Activated T-helper 2 cell treated with anti-CD3 and anti-CD28 coated beads, Interferon-gamma antibody, Interleukin-2, Interleukin-4, amounts not matched to agents 10 μg/mL and 5 μg/mL and 100 μg/mL, durations not matched to agents 14 hours and 24 hours and 36 hours (primary cell): ENCODE data around the gene SACM1L. TPM values are rescaled to one million over a fixed set of nuclear protein-coding genes. Genes with fewer than 3 reads are reported as not detected.

ENCODE experiments used
- DNase-seq: peaks from one replicate; pipeline ENCODE4 v3.0.0; 2021; ENCODE audit warnings: low spot score
- H3K27ac Mint-ChIP-seq: one replicate; pipeline ENCODE4 v1.8.0; 2021; ENCODE audit warnings: mixed read lengths
- H3K27me3 Mint-ChIP-seq: one replicate; pipeline ENCODE4 v1.8.0; 2021; ENCODE audit warnings: low read depth, mixed read lengths
- H3K36me3 Mint-ChIP-seq: one replicate; pipeline ENCODE4 v1.8.0; 2021; ENCODE audit warnings: low read depth, mixed read lengths
- H3K4me1 Mint-ChIP-seq: one replicate; pipeline ENCODE4 v1.8.0; 2021; ENCODE audit warnings: low read depth, mixed read lengths
- H3K4me3 Mint-ChIP-seq: one replicate; pipeline ENCODE4 v1.8.0; 2021; ENCODE audit warnings: low read depth, mild to moderate bottlenecking, moderate library complexity, mixed read lengths
- H3K9me3 Mint-ChIP-seq: one replicate; pipeline ENCODE4 v1.8.0; 2021; ENCODE audit warnings: mixed read lengths
- intact Hi-C: fragments of 100-400 bp; cut with micrococcal nuclease; formaldehyde crosslinking; loops from one replicate; pipeline ENCODE4 v1.15.1; 2023
- total RNA-seq: library from RNA; stranded (reverse); gene quantifications from 2 replicates; pipeline ENCODE4 v1.2.3, GENCODE V29; 2022

The SACM1L gene
- total RNA-seq, 1 donor from 2014 or later, result 105 TPM

DNA sequence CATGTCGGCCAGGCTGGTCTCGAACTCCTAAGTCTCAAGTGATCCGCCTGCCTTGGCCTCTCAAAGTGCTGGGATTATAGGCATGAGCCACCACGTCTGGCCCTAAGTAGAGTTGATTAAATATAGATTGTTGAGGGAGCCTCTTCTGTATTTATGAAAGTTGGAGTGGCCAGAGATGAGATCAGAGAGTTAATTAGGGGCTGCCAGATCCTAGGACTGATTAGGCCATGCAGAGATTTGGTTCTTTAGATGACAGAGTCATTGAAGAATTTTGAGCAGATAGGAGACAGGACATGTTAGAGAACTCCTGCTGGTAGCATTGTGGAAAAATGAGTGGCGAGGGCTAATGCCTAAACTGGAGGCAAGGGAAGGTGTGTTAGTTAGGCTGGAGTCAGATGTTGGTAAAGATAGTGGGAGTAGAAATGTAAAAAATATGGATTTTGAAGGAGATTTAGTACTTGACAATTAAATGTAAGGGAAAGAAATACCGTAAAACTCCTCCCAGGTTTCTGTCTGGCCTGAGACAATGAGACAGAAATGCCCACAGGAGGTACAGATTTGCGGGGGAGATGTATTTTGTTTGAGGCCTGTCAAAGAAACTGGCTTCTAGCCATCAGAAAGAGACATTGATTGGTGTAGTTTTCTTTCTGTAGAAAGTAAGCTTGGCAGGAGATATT lies 23.4 kb downstream of the SACM1L start:
- H3K4me3 Mint-ChIP-seq, result no peak overlapping the region
- peaks cover 66% of the 10 kb centered on the region for H3K36me3 Mint-ChIP-seq
- H3K27ac Mint-ChIP-seq, result peak overlapping the region; percentile 5
- H3K9me3 Mint-ChIP-seq, result no peaks in the 10 kb centered on the region
- H3K27me3 Mint-ChIP-seq, result no peaks in the 10 kb centered on the region
- peaks cover 26% of the 10 kb centered on the region for H3K4me1 Mint-ChIP-seq
- intact Hi-C loops, result no loop called here
- DNase-seq, result no peak

DNA sequence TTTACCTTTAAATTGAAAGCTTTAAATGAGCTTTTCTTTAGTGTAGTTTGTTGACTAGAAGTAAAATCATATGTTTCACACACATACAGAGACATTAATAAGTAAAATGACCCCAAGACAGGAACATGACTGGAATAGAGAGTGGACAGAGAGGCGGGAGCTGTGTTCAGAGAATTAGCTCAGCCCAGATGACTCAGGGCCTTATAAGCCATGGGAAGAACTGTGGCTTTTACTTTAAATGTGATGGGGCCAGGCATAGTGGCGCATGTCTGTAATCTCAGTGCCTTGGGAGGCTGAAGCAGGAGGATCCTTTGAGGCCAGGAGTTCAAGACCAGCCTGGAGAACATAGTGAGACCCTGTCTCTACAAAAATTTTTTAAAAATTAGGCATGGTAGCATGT lies 26.7 kb downstream of the SACM1L start:
- no peak overlapping the region for H3K4me3 Mint-ChIP-seq
- H3K27me3 Mint-ChIP-seq, result no peaks in the 10 kb centered on the region
- H3K27ac Mint-ChIP-seq, result peak overlapping the region; percentile 50
- H3K9me3 Mint-ChIP-seq, result no peaks in the 10 kb centered on the region
- peaks cover 27% of the 10 kb centered on the region for H3K4me1 Mint-ChIP-seq
- H3K36me3 Mint-ChIP-seq, result peaks cover 68% of the 10 kb centered on the region
- no peak for DNase-seq
- intact Hi-C loops, result no loop called here

DNA sequence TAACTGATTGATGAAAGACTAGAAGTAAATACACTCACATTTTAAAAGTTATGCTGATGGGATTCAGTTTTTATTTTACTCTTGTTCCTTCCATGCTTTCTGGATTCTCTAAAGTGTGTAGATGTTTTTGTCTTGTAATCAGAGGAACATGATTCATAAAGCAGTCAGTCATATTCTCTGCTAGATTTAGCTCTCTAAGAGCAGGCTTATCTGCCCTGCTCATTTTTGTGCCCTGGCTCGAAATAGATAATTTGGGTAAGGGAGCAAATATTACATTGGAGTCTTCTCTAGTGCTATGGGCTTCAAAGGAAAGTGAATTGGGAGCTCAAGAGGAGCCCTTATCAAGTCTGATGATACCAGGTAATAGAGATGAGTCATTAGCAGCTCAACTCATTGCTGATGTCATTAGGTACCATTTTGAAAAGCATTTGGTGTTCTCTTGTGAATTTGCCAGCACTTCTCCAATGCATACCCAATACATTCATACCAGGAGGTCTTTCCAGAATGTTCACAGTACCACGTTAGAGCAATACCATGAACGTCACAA lies 27.7 kb downstream of the SACM1L start:
- peaks cover 61% of the 10 kb centered on the region for H3K36me3 Mint-ChIP-seq
- no peak for DNase-seq
- no peaks in the 10 kb centered on the region for H3K27me3 Mint-ChIP-seq
- no peaks in the 10 kb centered on the region for H3K9me3 Mint-ChIP-seq
- intact Hi-C loops, result no loop called here
- peak overlapping the region; percentile 61 for H3K27ac Mint-ChIP-seq
- H3K4me3 Mint-ChIP-seq, result no peak overlapping the region
- peaks cover 25% of the 10 kb centered on the region for H3K4me1 Mint-ChIP-seq

DNA sequence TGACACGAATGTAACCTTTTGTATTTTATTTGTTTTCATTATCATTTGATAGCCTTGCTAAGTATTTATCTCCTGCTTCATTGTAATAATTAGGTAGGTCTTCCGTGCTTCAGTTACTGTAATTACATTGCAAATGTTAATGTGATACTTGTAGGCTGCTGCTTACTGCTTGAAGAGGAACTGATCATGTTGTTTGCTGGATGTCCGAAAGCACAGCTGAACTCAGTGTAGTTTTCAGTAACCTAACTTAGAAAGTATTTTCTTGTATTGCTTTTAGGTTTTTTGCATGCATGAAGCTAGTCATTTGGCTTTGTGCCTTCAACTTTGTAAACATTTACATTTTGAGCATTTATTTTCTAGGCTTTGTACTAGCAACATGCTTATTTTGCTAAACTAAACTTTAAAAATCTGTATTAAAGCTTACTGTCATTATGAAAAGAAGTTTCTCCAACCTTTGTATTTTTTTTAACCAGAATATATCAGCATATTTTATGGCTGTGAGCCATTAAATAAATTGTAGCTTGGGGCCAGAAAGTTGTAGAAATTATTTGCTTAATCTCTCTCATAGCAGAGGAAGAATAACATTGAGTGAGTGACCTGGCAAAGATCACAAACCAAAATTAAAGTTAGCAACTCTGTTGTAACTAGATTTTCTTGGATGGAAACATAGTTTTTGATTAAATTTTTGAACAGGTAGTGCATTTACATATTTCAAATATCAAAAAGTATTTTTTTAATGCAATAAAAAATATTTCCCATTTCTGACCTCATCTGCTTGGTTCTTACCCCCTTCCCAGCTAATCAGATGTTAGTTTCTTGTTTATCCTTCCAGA lies 30.7 kb downstream of the SACM1L start:
- intact Hi-C loops, result no loop called here
- no peaks in the 10 kb centered on the region for H3K9me3 Mint-ChIP-seq
- H3K36me3 Mint-ChIP-seq, result peaks cover 73% of the 10 kb centered on the region
- H3K27me3 Mint-ChIP-seq, result no peaks in the 10 kb centered on the region
- H3K27ac Mint-ChIP-seq, result no peak overlapping the region
- H3K4me3 Mint-ChIP-seq, result no peak overlapping the region
- H3K4me1 Mint-ChIP-seq, result peaks cover 16% of the 10 kb centered on the region
- no peak for DNase-seq

DNA sequence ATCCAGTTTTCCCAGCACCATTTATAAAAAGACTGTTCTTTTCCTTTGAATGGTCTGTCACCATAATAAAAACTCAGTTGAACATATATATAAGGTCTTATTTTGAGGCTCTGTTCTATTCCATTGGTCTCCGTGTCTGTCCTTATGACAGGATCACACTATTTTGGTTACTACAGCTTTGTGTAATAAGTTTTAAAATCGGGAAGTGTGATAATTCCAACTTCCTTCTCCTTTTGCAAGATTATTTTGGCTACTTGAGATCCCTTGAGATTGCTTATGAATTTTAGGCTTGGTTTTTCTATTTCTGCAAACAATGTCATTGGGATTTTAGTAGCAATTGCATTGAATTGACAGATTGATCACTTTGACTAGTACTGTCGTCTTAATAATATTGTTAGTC lies 35.7 kb downstream of the SACM1L start:
- Mint-ChIP-seq H3K36me3 (peaks cover 75% of the 10 kb centered on the region), H3K4me3 (no peak overlapping the region), H3K9me3 (no peaks in the 10 kb centered on the region), H3K27ac (no peak overlapping the region), H3K27me3 (no peaks in the 10 kb centered on the region), H3K4me1 (peaks cover 17% of the 10 kb centered on the region)
- no peak for DNase-seq
- intact Hi-C loops, result no loop called here

DNA sequence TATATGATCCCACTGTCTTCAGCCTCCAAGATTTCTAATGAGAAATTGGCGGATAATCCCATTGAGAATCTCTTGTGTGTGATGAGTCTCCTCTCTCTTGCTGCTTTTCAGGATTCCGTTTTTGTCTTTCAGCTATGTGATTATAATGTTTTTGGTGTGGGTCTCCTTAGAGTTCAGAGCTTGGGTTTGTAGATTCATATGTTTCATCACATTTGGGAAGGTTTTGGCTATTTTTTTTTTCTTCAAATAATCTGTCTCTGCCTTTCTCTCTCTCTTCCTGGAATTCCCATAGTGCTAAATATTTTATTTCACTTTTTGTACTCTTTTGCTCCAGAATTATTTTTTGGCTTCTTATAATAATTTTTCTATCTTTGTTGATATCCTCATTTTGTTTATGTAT lies 40.4 kb downstream of the SACM1L start:
- H3K27ac Mint-ChIP-seq, result no peak overlapping the region
- intact Hi-C loops, result no loop called here
- no peaks in the 10 kb centered on the region for H3K27me3 Mint-ChIP-seq
- no peaks in the 10 kb centered on the region for H3K9me3 Mint-ChIP-seq
- H3K4me3 Mint-ChIP-seq, result no peak overlapping the region
- no peak for DNase-seq
- peaks cover 77% of the 10 kb centered on the region for H3K36me3 Mint-ChIP-seq
- peaks cover 18% of the 10 kb centered on the region for H3K4me1 Mint-ChIP-seq

DNA sequence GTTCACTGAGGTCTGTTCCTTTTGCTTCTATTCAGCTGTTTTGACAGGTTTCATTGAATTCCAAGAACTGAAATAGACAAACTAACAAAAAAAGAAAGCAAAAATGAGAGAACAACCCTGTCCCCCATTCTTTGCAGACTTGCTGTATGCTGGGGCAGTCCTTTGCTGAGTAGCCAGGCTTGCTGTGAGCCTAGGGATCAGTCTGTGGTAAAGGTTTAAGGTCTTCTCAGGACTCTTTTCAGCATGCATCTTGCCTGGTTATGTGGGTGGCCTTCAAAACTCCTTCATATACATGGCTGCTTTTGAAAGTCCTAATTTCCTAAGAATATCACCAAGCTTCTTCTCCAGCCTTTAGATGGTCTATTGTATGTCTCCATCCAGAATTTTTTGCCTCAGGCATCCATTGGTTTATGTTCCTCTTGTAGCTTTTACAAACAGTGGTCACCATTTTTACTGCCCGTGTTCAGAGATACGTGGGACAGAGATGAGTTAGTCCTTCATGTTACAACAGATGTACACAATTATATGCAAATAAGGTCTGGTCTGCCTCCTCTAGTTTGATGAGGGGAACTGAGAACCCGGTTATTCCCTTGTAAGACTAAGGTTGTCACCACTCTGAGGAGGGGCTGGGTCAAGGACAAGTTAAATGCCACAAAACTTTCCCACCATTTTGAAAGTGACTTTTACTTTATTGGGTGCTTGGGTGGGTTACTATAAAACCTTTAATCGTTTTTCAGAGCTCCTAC lies 41.4 kb downstream of the SACM1L start:
- Mint-ChIP-seq H3K4me1 (peaks cover 18% of the 10 kb centered on the region), H3K27me3 (no peaks in the 10 kb centered on the region), H3K4me3 (no peak overlapping the region), H3K9me3 (no peaks in the 10 kb centered on the region), H3K36me3 (peaks cover 78% of the 10 kb centered on the region), H3K27ac (no peak overlapping the region)
- intact Hi-C loops, result no loop called here
- no peak for DNase-seq

DNA sequence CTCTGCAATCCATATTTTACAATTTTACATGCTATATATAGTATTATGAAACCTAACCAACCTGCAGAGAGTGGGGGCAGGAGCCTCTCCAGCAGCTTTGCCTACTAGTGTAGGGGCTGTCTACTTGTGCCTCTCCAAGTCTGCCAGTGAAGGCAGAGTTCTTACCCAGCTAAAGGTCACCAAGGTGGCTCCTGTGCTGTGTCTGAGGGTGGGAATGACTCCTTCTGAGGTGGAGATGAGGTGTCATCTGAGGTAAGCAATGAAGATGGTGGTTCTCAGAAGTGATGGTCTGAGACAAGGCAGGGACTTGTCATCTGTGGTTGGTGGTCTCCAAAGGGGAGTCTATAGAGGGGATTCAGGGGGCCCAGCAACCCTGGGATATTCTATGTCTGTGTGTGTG lies 47.5 kb downstream of the SACM1L start:
- H3K9me3 Mint-ChIP-seq, result no peaks in the 10 kb centered on the region
- DNase-seq, result no peak
- peak overlapping the region; percentile 13 for H3K27ac Mint-ChIP-seq
- no peaks in the 10 kb centered on the region for H3K27me3 Mint-ChIP-seq
- intact Hi-C loops, result no loop called here
- H3K4me3 Mint-ChIP-seq, result no peak overlapping the region
- H3K4me1 Mint-ChIP-seq, result peaks cover 23% of the 10 kb centered on the region
- peaks cover 85% of the 10 kb centered on the region for H3K36me3 Mint-ChIP-seq

DNA sequence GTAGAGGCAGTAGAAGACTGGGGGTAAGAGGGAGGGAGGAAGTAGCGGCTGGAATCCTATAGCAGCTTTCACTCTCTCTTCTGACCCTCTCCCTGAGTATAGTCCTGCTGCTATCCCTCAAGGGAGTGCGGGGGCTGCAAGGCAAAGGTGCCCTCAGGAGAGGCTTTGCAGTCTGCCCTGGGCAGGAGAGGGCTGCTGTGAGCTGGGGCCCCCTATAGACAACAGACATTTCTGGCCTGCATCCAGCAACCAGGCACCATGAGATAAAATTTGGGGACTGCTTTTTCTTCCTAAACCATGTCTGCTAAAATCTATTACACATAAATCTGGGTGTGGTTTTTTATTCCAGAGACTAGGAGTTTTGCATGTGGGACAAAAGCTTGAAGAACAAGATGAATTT lies 48.0 kb downstream of the SACM1L start:
- Mint-ChIP-seq H3K27ac (no peak overlapping the region), H3K4me3 (no peak overlapping the region)

DNA sequence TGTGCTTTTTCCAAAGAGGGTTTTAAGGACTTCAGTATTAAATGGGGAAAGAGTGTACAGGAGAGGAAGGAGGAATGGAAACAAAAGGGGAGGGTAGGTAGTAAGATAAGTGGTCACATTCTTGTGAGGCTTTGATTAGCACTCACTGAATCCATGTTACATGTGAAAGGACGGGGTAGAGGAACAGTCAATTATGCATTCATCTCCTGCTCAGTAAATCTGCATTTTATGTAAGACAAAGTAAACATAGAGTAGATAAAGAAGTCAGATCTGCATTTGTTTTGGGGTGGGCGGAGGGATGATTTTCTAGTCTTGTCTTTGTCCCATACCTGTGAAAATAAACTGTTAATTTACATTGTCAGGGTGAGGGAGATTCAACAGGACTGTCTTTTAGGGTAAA lies 50.8 kb downstream of the SACM1L start:
- intact Hi-C loops, result no loop called here
- Mint-ChIP-seq H3K27ac (no peak overlapping the region), H3K4me3 (no peak overlapping the region), H3K27me3 (no peaks in the 10 kb centered on the region), H3K36me3 (peaks cover 80% of the 10 kb centered on the region), H3K4me1 (peaks cover 31% of the 10 kb centered on the region), H3K9me3 (no peaks in the 10 kb centered on the region)
- no peak for DNase-seq

More for the DNA sequence above, 48.0 kb downstream of the SACM1L start:
- Mint-ChIP-seq H3K27me3 (no peaks in the 10 kb centered on the region), H3K36me3 (peaks cover 87% of the 10 kb centered on the region), H3K4me1 (peaks cover 28% of the 10 kb centered on the region), H3K9me3 (no peaks in the 10 kb centered on the region)
- no peak for DNase-seq
- intact Hi-C loops, result no loop called here

DNA sequence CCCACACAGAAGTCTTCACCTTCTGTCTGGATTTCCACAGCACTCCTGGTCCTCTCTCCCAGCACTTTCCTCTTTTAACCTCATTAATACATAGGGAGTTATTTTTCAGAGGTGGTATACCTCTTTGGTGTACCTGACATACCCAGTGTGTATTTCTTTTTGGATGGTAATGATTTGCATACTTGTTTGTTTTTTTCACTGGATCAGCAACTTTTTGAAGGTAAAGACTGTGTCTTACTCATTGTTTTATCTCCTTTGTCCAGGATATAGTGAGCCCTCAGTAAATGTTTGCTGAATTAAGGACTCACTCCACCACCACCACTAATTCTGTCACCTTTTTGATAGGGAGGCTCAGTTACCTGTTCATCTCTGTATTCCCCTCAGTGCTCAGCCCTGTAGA lies 52.1 kb downstream of the SACM1L start:
- H3K9me3 Mint-ChIP-seq, result no peaks in the 10 kb centered on the region
- H3K4me3 Mint-ChIP-seq, result no peak overlapping the region
- no peaks in the 10 kb centered on the region for H3K27me3 Mint-ChIP-seq
- H3K36me3 Mint-ChIP-seq, result peaks cover 77% of the 10 kb centered on the region
- H3K27ac Mint-ChIP-seq, result no peak overlapping the region
- intact Hi-C loops, result no loop called here
- H3K4me1 Mint-ChIP-seq, result peaks cover 28% of the 10 kb centered on the region
- no peak for DNase-seq

DNA sequence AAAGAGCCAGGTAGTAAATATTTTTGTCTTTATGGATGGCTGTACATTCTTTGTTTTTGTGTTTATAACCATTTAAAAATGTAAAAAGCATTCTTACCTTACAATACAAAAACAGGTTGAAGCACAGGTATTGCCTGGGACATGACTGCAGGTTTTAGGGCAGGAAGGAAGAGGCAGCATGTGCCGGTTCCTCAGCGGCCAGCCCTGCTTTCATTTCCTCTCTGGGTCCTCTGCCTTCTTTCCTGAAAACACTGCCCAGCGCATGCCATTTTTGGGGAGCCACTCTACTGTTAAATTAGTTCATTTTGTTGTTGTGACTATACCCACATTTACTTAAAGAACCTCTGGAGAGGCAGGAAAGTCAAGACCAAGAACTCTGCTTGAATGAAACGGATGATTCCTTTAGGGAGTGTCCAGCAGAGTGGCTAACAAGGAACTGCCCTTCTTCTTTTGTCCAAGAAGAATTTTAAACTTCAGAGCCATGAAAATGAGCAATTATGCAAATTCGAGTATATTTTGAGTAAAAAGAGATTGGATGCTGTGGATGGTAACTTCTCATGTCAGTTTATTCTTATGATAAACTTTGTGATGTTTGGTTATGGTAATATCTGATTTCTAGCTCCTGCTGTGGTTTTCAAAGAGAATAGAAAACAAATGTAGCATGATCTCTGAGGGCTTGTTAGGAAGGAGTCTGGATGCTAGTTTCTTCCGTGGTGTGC lies 52.7 kb downstream of the SACM1L start:
- peaks cover 71% of the 10 kb centered on the region for H3K36me3 Mint-ChIP-seq

More for the DNA sequence above, 52.7 kb downstream of the SACM1L start:
- H3K27ac Mint-ChIP-seq, result peak overlapping the region; percentile 31
- peaks cover 22% of the 10 kb centered on the region for H3K4me1 Mint-ChIP-seq
- intact Hi-C loops, result no loop called here
- H3K4me3 Mint-ChIP-seq, result no peak overlapping the region
- no peaks in the 10 kb centered on the region for H3K9me3 Mint-ChIP-seq
- H3K27me3 Mint-ChIP-seq, result no peaks in the 10 kb centered on the region
- no peak for DNase-seq
